Thyroid gland (tissue), 4 donors: ENCODE data around the gene NOTCH4. TPM values are rescaled to one million over a fixed set of nuclear protein-coding genes. Genes with fewer than 3 reads are reported as not detected.
"Not testable (repeated sequence)": the region's sequence is repeated elsewhere in the genome, so short reads cannot be mapped to it uniquely, and the experiment has no call there.

Source experiments
- DNase-seq, 2 donors: peaks; one replicate each; pipeline ENCODE4 v3.0.0-alpha.2; 2019
- H3K27ac ChIP-seq, 3 donors: fragments of 200-600 bp; sonication (generic); 1 replicate in 2 of 3; 2 replicates in 1 of 3; pipeline ENCODE4 v1.5.1; 2016 to 2019; ENCODE audit warnings: mild to moderate bottlenecking in 1 of 3, moderate library complexity in 1 of 3
- H3K27me3 ChIP-seq: fragments of 200-600 bp; sonication (generic); one replicate; pipeline ENCODE4 v1.5.1; 2019
- H3K36me3 ChIP-seq, 2 donors: fragments of 200-600 bp; sonication (generic); one replicate each; pipeline ENCODE4 v1.5.1; 2016 to 2019
- H3K4me1 ChIP-seq, 2 donors: fragments of 200-600 bp; sonication (generic); one replicate each; pipeline ENCODE4 v1.5.1; 2017 to 2019
- H3K4me3 ChIP-seq, 3 donors: fragments of 200-600 bp; sonication (generic); replicated peaks in 1 of 3; 1 replicate in 2 of 3; 2 replicates in 1 of 3; pipeline ENCODE4 v1.5.1; 2016; ENCODE audit warnings: mild to moderate bottlenecking in 1 of 3
- H3K9me3 ChIP-seq: fragments of 200-600 bp; sonication (generic); one replicate; pipeline ENCODE4 v1.5.1; 2017
- CTCF ChIP-seq, 6 experiments: fragments of 200-600 bp in 3 of 6; fragments of 450-650 bp in 3 of 6; sonication (generic) in 3 of 6; IDR thresholded peaks; one replicate each; pipeline ENCODE4 v1.5.1; 2016 to 2019; ENCODE audit warnings: antibody characterized with exemption in 6 of 6, mild to moderate bottlenecking in 2 of 6, inconsistent platforms in 1 of 6, moderate library complexity in 1 of 6
- POLR2A ChIP-seq, 2 donors: fragments of 450-650 bp; IDR thresholded peaks; one replicate each; pipeline ENCODE4 v1.6.1; 2017; ENCODE audit warnings: antibody characterized with exemption in 2 of 2, mild to moderate bottlenecking in 2 of 2, moderate library complexity in 1 of 2
- WGBS, 2 donors: methylation state at CpG; one replicate each; pipeline ENCODE4 v1.1.5; 2017; 5-methylcytosine and 5-hydroxymethylcytosine counted together
- intact Hi-C: fragments of 100-400 bp; cut with DNase I; formaldehyde crosslinking; loops from one replicate; pipeline ENCODE4 v1.15.1; 2023
- total RNA-seq, 4 donors: library from RNA; depleted of rRNA; stranded (reverse); fragments of >200 nt; gene quantifications; one replicate each; pipeline ENCODE4 v1.2.3, GENCODE V29; 2016

The NOTCH4 gene
- total RNA-seq, 4 donors from 2014 or later, result 11.0 to 37.9 (median 17.5) TPM

GRCh38 chr6:32214126-32214525 lies 9.7 kb downstream of the NOTCH4 start:
- H3K4me1 ChIP-seq, result no peaks in the 10 kb centered on the region
- H3K36me3 ChIP-seq, result no peaks in the 10 kb centered on the region
- no peak overlapping the region for H3K4me3 ChIP-seq
- H3K27me3 ChIP-seq, result no peaks in the 10 kb centered on the region
- TF ChIP-seq POLR2A (IDR thresholded peaks at IDR 0.05) (no peak), CTCF (IDR thresholded peaks at IDR 0.05) (no peak)
- 82 to 92% methylated on average over 3 of the region's 3 CpGs for WGBS, 2 donors
- H3K27ac ChIP-seq, result no peak overlapping the region
- H3K9me3 ChIP-seq, result no peaks in the 10 kb centered on the region
- DNase-seq, result no peak
- intact Hi-C loops, result no loop called here

GRCh38 chr6:32213649-32214048 lies 10.2 kb downstream of the NOTCH4 start:
- 92 to 96% methylated on average over 6 of the region's 6 CpGs for WGBS, 2 donors
- TF ChIP-seq CTCF (IDR thresholded peaks at IDR 0.05), result no peak
- no peak for TF ChIP-seq POLR2A (IDR thresholded peaks at IDR 0.05)
- intact Hi-C loops, result no loop called here
- no peak overlapping the region for H3K4me3 ChIP-seq
- no peaks in the 10 kb centered on the region for H3K9me3 ChIP-seq
- no peaks in the 10 kb centered on the region for H3K27me3 ChIP-seq
- H3K4me1 ChIP-seq, result no peaks in the 10 kb centered on the region
- no peak for DNase-seq
- no peaks in the 10 kb centered on the region for H3K36me3 ChIP-seq
- H3K27ac ChIP-seq, result no peak overlapping the region

- H3K4me1 ChIP-seq, result no peaks in the 10 kb centered on the region
- H3K9me3 ChIP-seq, result no peaks in the 10 kb centered on the region
- 86% methylated on average over 12 of the region's 12 CpGs for WGBS, 2 donors
- TF ChIP-seq POLR2A (IDR thresholded peaks at IDR 0.05) (no peak), CTCF (IDR thresholded peaks at IDR 0.05) (no peak)
- no peak overlapping the region for H3K27ac ChIP-seq
- DNase-seq, result no peak
- H3K4me3 ChIP-seq, result no peak overlapping the region
- no peaks in the 10 kb centered on the region for H3K36me3 ChIP-seq
- no peaks in the 10 kb centered on the region for H3K27me3 ChIP-seq
- intact Hi-C loops, result no loop called here
Observed at GRCh38 chr6:32212076-32212760, 11.6 kb downstream of the NOTCH4 start.

GRCh38 chr6:32211432-32211831 lies 12.4 kb downstream of the NOTCH4 start:
- H3K27ac ChIP-seq, H3K4me1 ChIP-seq, intact Hi-C loops, H3K4me3 ChIP-seq, H3K27me3 ChIP-seq, H3K36me3 ChIP-seq, H3K9me3 ChIP-seq, DNase-seq: not testable (repeated sequence)
- WGBS, 2 donors, result 81% methylated on average over 4 of the region's 4 CpGs

GRCh38 chr6:32210191-32210601 lies 13.7 kb downstream of the NOTCH4 start:
- 94 to 95% methylated on average over 5 of the region's 5 CpGs for WGBS, 2 donors
- H3K4me1 ChIP-seq, result no peaks in the 10 kb centered on the region
- no peak for TF ChIP-seq CTCF (IDR thresholded peaks at IDR 0.05)
- no peak for TF ChIP-seq POLR2A (IDR thresholded peaks at IDR 0.05)
- intact Hi-C loops, result no loop called here
- no peaks in the 10 kb centered on the region for H3K36me3 ChIP-seq
- H3K27ac ChIP-seq, result no peak overlapping the region
- no peaks in the 10 kb centered on the region for H3K27me3 ChIP-seq
- H3K4me3 ChIP-seq, result no peak overlapping the region
- no peaks in the 10 kb centered on the region for H3K9me3 ChIP-seq
- DNase-seq, result no peak
